ENCODE data around the gene SLC23A1. TPM values are rescaled to one million over a fixed set of nuclear protein-coding genes. Genes with fewer than 3 reads are reported as not detected.
"Not testable (repeated sequence)": the region's sequence is repeated elsewhere in the genome, so short reads cannot be mapped to it uniquely, and the experiment has no call there.

Gene SLC23A1
- total RNA-seq, 1 donor from 2014 or later: not detected

- H3K4me3 ChIP-seq: no peak overlapping the region
- intact Hi-C loops (cut with DNase I): no loop called here
Measured at GRCh38 chr5:139387611-139388197, 4.6 kb upstream of the SLC23A1 start.

GRCh38 chr5:139386956-139387355 is 3.9 kb upstream of the SLC23A1 start:
- H3K4me3 ChIP-seq; H3K36me3 ChIP-seq; H3K4me1 ChIP-seq; H3K27me3 ChIP-seq; intact Hi-C loops (cut with DNase I); DNase-seq (ENCODE audit: low spot score in 2 of 2); H3K27ac ChIP-seq; H3K9me3 ChIP-seq: not testable (repeated sequence)

More at GRCh38 chr5:139387611-139388197, 4.6 kb upstream of the SLC23A1 start:
- Histone ChIP-seq H3K27me3 (no peaks in the 10 kb centered on the region), H3K9me3 (no peaks in the 10 kb centered on the region), H3K4me1 (peaks cover 3 to 6% of the 10 kb centered on the region in 2 donors), H3K36me3 (no peaks in the 10 kb centered on the region), H3K27ac (no peak overlapping the region)
- no peak for TF ChIP-seq CTCF (IDR thresholded peaks at IDR 0.05)
- no peak for DNase-seq (ENCODE audit: low spot score in 2 of 2)

- Histone ChIP-seq H3K4me3 (no peak overlapping the region), H3K36me3 (no peaks in the 10 kb centered on the region), H3K9me3 (no peaks in the 10 kb centered on the region), H3K27me3 (no peaks in the 10 kb centered on the region), H3K4me1 (peaks cover 2 to 3% of the 10 kb centered on the region in 2 donors), H3K27ac (no peak overlapping the region)
- no peak for DNase-seq (ENCODE audit: low spot score in 2 of 2)
- TF ChIP-seq CTCF (IDR thresholded peaks at IDR 0.05): no peak
- intact Hi-C loops (cut with DNase I): no loop called here
Measured at GRCh38 chr5:139386050-139386438, 2.9 kb upstream of the SLC23A1 start.

- Histone ChIP-seq H3K27me3 (no peaks in the 10 kb centered on the region), H3K27ac (peak overlapping the region in 1 of 2 donors; percentile 42), H3K4me3 (peak overlapping the region; percentile 17 to 58), H3K36me3 (no peaks in the 10 kb centered on the region), H3K9me3 (no peaks in the 10 kb centered on the region), H3K4me1 (peaks cover 2 to 3% of the 10 kb centered on the region in 2 donors)
- intact Hi-C loops (cut with DNase I): no loop called here
- DNase-seq (ENCODE audit: low spot score in 2 of 2): no peak
- TF ChIP-seq CTCF (IDR thresholded peaks at IDR 0.05): peak in 1 of 3 experiments; percentile 11
Measured at GRCh38 chr5:139385061-139386049, 2.3 kb upstream of the SLC23A1 start.

GRCh38 chr5:139384591-139385051 is 1.5 kb upstream of the SLC23A1 start:
- intact Hi-C loops (cut with DNase I): no loop called here
- Histone ChIP-seq H3K27me3 (no peaks in the 10 kb centered on the region), H3K27ac (peak overlapping the region in 1 of 2 donors; percentile 42), H3K36me3 (no peaks in the 10 kb centered on the region), H3K4me3 (peak overlapping the region in 1 of 2 donors; percentile 58), H3K9me3 (no peaks in the 10 kb centered on the region), H3K4me1 (peaks cover 2 to 3% of the 10 kb centered on the region in 2 donors)
- no peak for TF ChIP-seq CTCF (IDR thresholded peaks at IDR 0.05)
- DNase-seq (ENCODE audit: low spot score in 2 of 2): no peak

All from ascending aorta (tissue), 2 donors.